ENCODE results near the gene R3HCC1L. TPM values are rescaled to one million over a fixed set of nuclear protein-coding genes. Genes with fewer than 3 reads are reported as not detected.
A peak's percentile ranks its signal among the peaks of the same experiment; 100 is the strongest.
"Not testable (repeated sequence)": the region's sequence is repeated elsewhere in the genome, so short reads cannot be mapped to it uniquely, and the experiment has no call there.

R3HCC1L gene
- total and polyA plus RNA-seq, 5 experiments from 2014 or later: 7.3 to 28.8 (median 14.2) TPM

DNA sequence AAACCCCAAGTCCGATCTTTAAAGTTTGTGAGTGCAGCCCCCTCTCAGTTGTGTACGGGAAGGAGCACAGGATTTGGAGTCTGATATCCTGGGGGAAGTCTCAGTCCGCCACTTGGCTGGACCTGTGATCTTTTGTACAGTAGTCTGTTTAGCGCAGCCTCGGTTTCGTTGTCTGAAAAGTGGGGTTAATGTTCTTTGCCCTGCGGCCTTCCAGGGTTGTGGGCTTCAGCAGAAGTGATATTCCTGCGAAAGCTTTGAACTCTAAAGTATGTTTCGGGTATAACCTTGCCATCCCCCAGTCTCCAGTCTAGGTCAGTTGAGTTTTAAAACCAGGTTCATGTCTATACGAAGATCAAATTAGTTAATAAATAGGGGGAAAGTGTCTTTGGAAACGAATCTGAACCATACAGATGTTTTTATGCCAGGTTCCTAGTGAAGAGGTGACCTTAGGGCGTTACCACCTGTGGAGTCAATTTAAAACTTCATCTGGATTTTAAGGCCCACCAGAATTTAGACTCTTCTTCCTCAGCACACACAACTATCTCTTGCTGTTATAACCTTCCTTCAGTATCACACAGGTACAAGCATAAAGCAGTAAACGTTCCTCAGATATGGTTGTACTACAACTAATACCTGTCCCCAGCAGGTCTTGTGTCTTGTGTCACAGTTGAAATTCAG lies 904 bp downstream of the R3HCC1L start:
- Mint-ChIP-seq H3K9me3 (peaks cover 0 to 4% (median 0%) of the 10 kb centered on the region in 9 donors), H3K36me3 (peaks cover 0 to 5% (median 2%) of the 10 kb centered on the region in 3 donors), H3K27ac (peak overlapping the region; percentile 91 to 99 (median 98)), H3K4me1 (peaks cover 16 to 71% (median 50%) of the 10 kb centered on the region in 4 donors), H3K4me3 (peak overlapping the region; percentile 79 to 96 (median 90)), H3K27me3 (no peaks in the 10 kb centered on the region)
- POLR2A ChIA-PET: no interaction called here
- DNase-seq (no peak), ATAC-seq (no peak)

DNA sequence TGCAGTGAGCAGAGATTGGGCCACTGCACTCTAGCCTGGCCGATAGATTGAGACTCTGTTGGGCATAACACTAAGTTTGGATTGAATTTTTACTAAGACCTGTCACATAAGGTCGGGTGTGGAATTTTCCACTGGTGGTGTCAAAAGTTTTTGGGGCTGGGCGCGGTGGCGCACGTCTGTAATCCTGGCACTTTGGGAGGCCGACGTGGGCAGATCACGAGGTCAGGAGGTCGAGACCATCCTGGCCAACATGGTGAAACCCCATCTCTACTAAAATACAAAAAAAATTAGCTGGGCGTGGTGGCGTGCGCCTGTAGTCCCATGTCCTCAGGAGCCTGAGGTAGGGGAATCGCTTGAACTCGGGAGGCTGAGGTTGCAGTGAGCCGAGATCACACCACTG lies 2.3 kb downstream of the R3HCC1L start:
- H3K9me3 Mint-ChIP-seq, POLR2A ChIA-PET, H3K27me3 Mint-ChIP-seq, DNase-seq, ATAC-seq, H3K36me3 Mint-ChIP-seq: not testable (repeated sequence)
- peak overlapping the region in 1 of 10 donors; percentile 38 for H3K4me3 Mint-ChIP-seq
- peaks cover 20 to 83% (median 61%) of the 10 kb centered on the region in 4 donors for H3K4me1 Mint-ChIP-seq
- H3K27ac Mint-ChIP-seq: peak overlapping the region in 1 of 10 donors; percentile 48

DNA sequence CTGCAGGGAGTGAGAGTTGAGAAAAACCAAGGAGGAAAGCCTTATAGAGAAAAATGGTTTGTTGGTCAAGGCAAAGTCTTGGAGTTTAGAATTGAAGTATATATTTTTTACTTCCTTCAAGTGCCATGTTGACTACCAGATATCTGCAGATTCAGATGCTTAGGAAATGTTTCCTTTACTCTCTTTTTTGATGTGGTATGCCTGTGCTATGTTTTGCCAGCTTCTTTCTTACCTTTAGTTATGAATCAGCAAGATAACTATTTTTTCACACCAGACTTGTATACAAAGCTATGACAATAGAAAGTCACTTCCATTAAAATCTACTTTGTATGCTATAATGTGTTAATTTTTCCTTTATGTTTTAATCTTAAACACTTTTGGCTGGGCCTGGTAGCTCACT lies 3.6 kb downstream of the R3HCC1L start:
- DNase-seq (peak in 3 of 10 donors; percentile 17 to 48 (median 40)), ATAC-seq (no peak)
- no peaks in the 10 kb centered on the region for H3K27me3 Mint-ChIP-seq
- peaks cover 21 to 90% (median 66%) of the 10 kb centered on the region in 4 donors for H3K4me1 Mint-ChIP-seq
- H3K4me3 Mint-ChIP-seq: peak overlapping the region in 9 of 10 donors; percentile 1 to 73 (median 41)
- peaks cover 0 to 4% (median 0%) of the 10 kb centered on the region in 9 donors for H3K9me3 Mint-ChIP-seq
- peak overlapping the region in 3 of 10 donors; percentile 0 to 72 (median 33) for H3K27ac Mint-ChIP-seq
- H3K36me3 Mint-ChIP-seq: peaks cover 0 to 5% (median 2%) of the 10 kb centered on the region in 3 donors
- POLR2A ChIA-PET: interaction anchor here (0.7 to 1.1 kb wide), 2 partner anchors 33 to 401 kb away, joined by 3 read pairs; partner anchors contain the start of gene ZFYVE27

DNA sequence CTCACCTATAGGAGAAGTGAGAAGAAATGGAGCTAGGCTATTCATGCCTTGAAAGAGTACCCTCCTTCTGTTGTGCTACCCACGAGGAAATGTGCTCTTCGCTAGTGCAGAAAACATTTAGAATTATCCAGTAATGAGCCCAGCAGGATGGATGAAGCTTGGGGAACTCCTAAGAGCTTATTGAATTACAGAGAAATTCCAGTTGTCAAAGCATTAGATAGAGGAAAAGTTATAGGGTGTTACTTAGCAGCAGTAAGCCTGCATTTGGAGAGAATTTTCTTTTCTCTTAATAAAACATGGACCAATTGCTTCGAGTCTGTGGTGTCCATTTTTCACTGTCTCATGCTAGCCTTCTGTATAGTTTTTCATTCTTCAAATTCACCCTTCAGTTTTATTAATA lies 5.0 kb downstream of the R3HCC1L start:
- POLR2A ChIA-PET: interaction anchor here (0.6 kb wide), 1 partner anchor 632 kb away, joined by 4 read pairs; no protein-coding TSS in a partner anchor
- Mint-ChIP-seq H3K27me3 (no peaks in the 10 kb centered on the region), H3K4me3 (no peak overlapping the region)

DNA sequence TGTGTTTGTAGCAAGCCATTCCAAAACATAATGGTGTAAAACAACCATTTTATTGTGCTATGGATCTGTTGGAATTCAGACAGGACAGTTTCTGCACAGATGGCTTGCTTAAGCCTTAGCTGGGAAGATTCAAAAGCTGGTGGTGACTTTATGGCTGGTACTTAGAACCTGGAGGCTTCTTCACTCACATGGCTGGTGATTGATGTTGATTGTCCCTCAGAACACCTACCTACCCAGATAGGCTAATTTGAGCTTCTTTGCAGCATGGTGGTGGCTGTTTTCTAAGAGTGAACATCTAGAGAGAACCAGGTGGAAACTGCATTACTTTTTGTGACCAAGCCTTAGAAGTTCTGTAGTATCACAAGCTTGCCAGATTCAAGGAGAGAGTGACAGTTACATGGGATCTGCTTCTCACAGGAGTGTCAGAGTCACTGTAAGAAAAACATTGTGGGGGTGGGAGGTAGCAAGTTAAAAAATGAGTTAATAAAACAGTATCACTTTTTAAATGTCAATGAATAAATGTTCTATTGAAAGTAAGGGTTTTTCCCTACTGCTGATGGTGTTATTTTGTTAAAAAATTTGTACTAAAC lies 7.1 kb downstream of the R3HCC1L start:
- Mint-ChIP-seq H3K9me3 (peaks cover 0 to 3% (median 0%) of the 10 kb centered on the region in 9 donors), H3K36me3 (peaks cover 7 to 13% (median 8%) of the 10 kb centered on the region in 3 donors), H3K4me1 (peaks cover 19 to 74% (median 57%) of the 10 kb centered on the region in 4 donors), H3K27ac (peak overlapping the region in 3 of 10 donors; percentile 5 to 44 (median 42)), H3K4me3 (peak overlapping the region in 1 of 10 donors; percentile 37), H3K27me3 (no peaks in the 10 kb centered on the region)
- no peak for ATAC-seq
- DNase-seq: no peak
- POLR2A ChIA-PET: no interaction called here

More for the DNA sequence above, 5.0 kb downstream of the R3HCC1L start:
- Mint-ChIP-seq H3K9me3 (no peaks in the 10 kb centered on the region), H3K4me1 (peaks cover 15 to 83% (median 60%) of the 10 kb centered on the region in 4 donors), H3K27ac (no peak overlapping the region), H3K36me3 (peaks cover 0 to 7% (median 0%) of the 10 kb centered on the region in 3 donors)
- no peak for DNase-seq
- no peak for ATAC-seq

DNA sequence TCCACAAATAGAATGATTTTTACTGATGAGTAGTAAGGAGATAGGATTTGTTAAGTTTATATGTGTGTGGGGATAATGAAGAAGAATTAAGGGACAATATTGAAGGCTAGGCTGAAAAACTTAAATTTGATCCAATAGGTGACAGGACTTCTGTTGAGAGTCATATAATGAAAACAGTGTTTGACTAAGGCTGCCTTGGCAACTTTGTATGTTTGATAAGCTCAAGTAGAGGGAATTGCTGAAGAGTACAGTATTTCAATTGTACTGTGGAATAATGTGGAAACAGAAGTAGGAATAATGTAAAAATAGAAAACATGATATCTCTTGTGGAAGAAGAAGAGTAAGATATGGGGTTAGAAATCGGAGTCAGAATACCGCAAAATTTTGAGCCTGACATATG lies 10.5 kb downstream of the R3HCC1L start:
- peaks cover 3 to 38% (median 21%) of the 10 kb centered on the region in 9 donors for H3K9me3 Mint-ChIP-seq
- H3K4me1 Mint-ChIP-seq: peaks cover 23 to 61% (median 53%) of the 10 kb centered on the region in 4 donors
- DNase-seq: no peak

DNA sequence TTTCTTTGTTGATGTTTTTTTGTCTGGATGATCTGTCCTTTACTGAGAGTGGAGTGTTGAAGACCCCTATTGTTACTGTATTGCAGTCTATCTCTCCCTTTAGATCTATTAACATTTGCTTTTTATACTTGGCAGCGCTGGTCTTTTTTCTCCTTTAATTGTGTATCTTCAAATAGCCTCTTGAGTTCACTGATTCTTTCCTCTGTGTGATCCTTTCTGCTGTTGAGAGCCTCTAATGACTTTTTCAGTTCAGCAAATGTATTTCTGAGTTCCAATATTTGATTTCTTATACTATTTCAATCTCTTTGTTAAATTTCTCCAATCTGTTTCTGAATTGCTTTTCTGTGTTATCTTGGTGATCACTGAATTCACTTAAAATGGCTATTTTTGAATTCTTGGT lies 15.4 kb downstream of the R3HCC1L start:
- no peak for ATAC-seq
- Mint-ChIP-seq H3K9me3 (peaks cover 8 to 56% (median 29%) of the 10 kb centered on the region in 9 donors), H3K27me3 (no peaks in the 10 kb centered on the region), H3K36me3 (peaks cover 53 to 70% (median 55%) of the 10 kb centered on the region in 3 donors), H3K4me3 (no peak overlapping the region), H3K4me1 (peaks cover 29 to 61% (median 42%) of the 10 kb centered on the region in 4 donors), H3K27ac (no peak overlapping the region)
- POLR2A ChIA-PET: no interaction called here
- DNase-seq: no peak

More for the DNA sequence above, 10.5 kb downstream of the R3HCC1L start:
- no peak overlapping the region for H3K4me3 Mint-ChIP-seq
- POLR2A ChIA-PET: interaction anchor here (1.5 kb wide), 1 partner anchor 11 kb away, joined by 3 read pairs; the partner anchor contains the start of gene R3HCC1L
- H3K27me3 Mint-ChIP-seq: no peaks in the 10 kb centered on the region
- ATAC-seq: no peak
- H3K36me3 Mint-ChIP-seq: peaks cover 26 to 39% (median 37%) of the 10 kb centered on the region in 3 donors
- H3K27ac Mint-ChIP-seq: no peak overlapping the region

DNA sequence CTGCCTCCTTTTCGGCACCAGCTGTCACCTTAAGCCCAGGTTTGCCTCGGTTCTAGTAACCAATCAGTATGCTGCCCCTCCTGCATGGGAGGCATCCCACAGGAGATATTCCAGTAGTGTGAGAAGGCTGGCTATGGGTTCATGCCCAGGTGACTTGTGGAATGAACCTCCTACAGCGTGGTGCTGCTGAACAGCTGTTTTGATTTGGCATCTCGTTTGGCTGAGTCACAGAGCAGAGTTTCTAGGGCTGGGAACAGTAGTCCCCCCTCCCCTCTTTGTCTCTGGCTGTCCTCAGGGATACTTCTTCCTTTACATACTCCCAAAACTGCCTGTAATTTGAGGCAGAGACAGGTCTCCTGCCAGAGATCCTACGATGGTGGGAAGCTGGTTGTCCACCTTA lies 16.1 kb downstream of the R3HCC1L start:
- peaks cover 8 to 56% (median 29%) of the 10 kb centered on the region in 9 donors for H3K9me3 Mint-ChIP-seq
- peaks cover 28 to 61% (median 41%) of the 10 kb centered on the region in 4 donors for H3K4me1 Mint-ChIP-seq
- H3K27me3 Mint-ChIP-seq: no peaks in the 10 kb centered on the region
- peaks cover 51 to 67% (median 53%) of the 10 kb centered on the region in 3 donors for H3K36me3 Mint-ChIP-seq
- peak overlapping the region in 1 of 10 donors; percentile 22 for H3K4me3 Mint-ChIP-seq
- DNase-seq (no peak), ATAC-seq (no peak)
- peak overlapping the region in 1 of 10 donors; percentile 63 for H3K27ac Mint-ChIP-seq
- POLR2A ChIA-PET: no interaction called here

DNA sequence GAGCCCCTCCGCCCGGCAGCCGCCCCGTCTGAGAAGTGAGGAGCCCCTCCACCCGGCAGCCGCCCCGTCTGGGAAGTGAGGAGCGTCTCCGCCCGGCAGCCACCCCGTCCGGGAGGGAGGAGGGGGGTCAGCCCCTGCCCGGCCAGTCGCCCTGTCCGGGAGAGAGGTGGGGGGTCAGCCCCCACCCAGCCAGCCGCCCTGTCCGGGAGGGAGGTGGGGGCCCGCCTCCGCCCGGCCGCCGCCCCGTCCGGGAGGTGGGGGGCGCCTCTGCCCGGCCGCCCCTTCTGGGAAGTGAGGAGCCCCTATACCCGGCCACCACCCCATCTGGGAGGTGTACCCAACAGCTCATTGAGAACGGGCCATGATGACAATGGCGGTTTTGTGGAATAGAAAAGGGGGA lies 18.3 kb downstream of the R3HCC1L start:
- H3K4me3 Mint-ChIP-seq, H3K27ac Mint-ChIP-seq, DNase-seq, POLR2A ChIA-PET, ATAC-seq, H3K27me3 Mint-ChIP-seq: not testable (repeated sequence)
- Mint-ChIP-seq H3K9me3 (peaks cover 8 to 40% (median 26%) of the 10 kb centered on the region in 9 donors), H3K36me3 (peaks cover 40 to 64% (median 63%) of the 10 kb centered on the region in 3 donors), H3K4me1 (peaks cover 27 to 68% (median 40%) of the 10 kb centered on the region in 4 donors)

DNA sequence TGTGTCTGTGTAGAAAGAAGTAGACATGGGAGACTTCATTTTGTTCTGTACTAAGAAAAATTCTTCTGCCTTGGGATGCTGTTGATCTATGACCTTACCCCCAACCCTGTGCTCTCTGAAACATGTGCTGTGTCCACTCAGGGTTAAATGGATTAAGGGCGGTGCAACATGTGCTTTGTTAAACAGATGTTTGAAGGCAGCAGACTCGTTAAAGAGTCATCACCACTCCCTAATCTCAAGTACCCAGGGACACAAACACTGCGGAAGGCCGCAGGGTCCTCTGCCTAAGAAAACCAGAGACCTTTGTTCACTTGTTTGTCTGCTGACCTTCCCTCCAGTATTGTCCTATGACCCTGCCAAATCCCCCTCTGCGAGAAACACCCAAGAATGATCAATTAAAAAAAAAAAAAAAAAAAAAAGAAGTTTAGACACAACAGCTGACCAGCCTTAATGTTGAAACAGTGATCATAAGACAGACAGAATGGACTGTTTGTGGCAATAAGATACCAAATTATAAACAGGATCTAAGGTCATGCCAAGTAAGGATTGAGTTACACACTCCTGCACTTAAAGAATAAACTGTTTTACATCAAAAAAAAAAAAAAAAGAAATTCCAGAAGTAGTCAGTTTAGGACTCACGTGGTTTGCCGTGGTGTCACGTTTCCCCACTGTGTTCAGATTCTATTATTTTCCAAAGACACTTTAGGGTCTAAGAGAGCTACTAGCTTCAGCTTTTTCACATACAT lies 18.9 kb downstream of the R3HCC1L start:
- H3K4me1 Mint-ChIP-seq: peaks cover 27 to 65% (median 40%) of the 10 kb centered on the region in 4 donors

DNA sequence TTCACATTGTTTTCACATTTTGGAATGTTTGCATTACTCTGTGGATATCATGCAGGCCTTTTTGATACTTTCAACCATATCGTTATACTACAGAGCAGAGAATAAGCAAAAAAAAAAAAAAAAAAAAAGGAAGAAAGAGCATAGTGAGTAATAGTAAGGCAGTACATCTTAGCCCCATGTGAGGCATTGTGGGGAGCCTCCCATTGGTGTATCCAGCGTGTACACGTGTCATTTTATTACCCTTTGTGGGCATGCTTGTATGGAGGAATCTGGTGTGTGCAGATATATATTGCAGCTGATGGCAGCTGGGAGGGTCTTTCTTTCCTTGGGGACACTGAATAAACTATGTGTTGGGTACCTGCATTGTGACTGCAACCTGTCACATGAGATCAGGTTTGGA lies 19.6 kb downstream of the R3HCC1L start:
- Mint-ChIP-seq H3K36me3 (peaks cover 32 to 70% (median 52%) of the 10 kb centered on the region in 3 donors), H3K27ac (peak overlapping the region in 2 of 10 donors; percentile 7 to 51), H3K27me3 (no peaks in the 10 kb centered on the region), H3K4me3 (no peak overlapping the region), H3K9me3 (peaks cover 7 to 28% (median 17%) of the 10 kb centered on the region in 9 donors), H3K4me1 (peaks cover 25 to 58% (median 37%) of the 10 kb centered on the region in 4 donors)
- POLR2A ChIA-PET: no interaction called here
- DNase-seq (no peak), ATAC-seq (no peak)

More for the DNA sequence above, 18.9 kb downstream of the R3HCC1L start:
- peak overlapping the region in 1 of 10 donors; percentile 7 for H3K27ac Mint-ChIP-seq
- POLR2A ChIA-PET, DNase-seq, H3K4me3 Mint-ChIP-seq, H3K27me3 Mint-ChIP-seq, ATAC-seq: not testable (repeated sequence)
- peaks cover 39 to 65% (median 59%) of the 10 kb centered on the region in 3 donors for H3K36me3 Mint-ChIP-seq
- H3K9me3 Mint-ChIP-seq: peaks cover 8 to 34% (median 24%) of the 10 kb centered on the region in 9 donors

DNA sequence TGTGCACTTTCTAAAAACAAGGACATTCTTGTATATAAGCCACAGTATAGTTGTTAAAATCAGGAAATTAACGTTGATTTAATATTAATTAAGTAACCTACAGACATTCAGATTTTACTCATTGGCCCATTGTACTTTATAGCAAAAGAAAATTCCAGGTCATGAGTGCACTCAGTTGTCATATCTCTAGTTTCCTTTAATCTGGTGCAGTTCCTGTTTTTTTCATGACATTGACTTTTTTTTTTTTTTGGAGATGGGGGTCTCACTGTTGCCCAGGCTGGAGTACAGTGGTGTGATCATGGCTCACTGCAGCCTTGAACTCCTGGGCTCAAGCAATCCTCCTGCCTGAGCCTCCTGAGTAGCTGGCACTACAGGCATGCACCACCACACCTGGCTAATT lies 24.1 kb downstream of the R3HCC1L start:
- no peak for ATAC-seq
- DNase-seq: no peak
- Mint-ChIP-seq H3K36me3 (peaks cover 6 to 71% (median 22%) of the 10 kb centered on the region in 3 donors), H3K4me1 (peaks cover 21 to 37% (median 33%) of the 10 kb centered on the region in 4 donors), H3K4me3 (no peak overlapping the region), H3K9me3 (no peaks in the 10 kb centered on the region), H3K27ac (no peak overlapping the region), H3K27me3 (no peaks in the 10 kb centered on the region)
- POLR2A ChIA-PET: no interaction called here
